Measurements from ENCODE around the gene DENND6A.

GRCh38 chr3:57654267-57654666 is 38.6 kb downstream of the DENND6A start:
- TF ChIP-seq, protein P1, sequence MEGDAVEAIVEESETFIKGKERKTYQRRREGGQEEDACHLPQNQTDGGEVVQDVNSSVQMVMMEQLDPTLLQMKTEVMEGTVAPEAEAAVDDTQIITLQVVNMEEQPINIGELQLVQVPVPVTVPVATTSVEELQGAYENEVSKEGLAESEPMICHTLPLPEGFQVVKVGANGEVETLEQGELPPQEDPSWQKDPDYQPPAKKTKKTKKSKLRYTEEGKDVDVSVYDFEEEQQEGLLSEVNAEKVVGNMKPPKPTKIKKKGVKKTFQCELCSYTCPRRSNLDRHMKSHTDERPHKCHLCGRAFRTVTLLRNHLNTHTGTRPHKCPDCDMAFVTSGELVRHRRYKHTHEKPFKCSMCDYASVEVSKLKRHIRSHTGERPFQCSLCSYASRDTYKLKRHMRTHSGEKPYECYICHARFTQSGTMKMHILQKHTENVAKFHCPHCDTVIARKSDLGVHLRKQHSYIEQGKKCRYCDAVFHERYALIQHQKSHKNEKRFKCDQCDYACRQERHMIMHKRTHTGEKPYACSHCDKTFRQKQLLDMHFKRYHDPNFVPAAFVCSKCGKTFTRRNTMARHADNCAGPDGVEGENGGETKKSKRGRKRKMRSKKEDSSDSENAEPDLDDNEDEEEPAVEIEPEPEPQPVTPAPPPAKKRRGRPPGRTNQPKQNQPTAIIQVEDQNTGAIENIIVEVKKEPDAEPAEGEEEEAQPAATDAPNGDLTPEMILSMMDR (IDR thresholded peaks at IDR 0.05): no peak
- TF ChIP-seq EP300 (IDR thresholded peaks at IDR 0.05): no peak
- no peak for TF ChIP-seq POLR2A (IDR thresholded peaks at IDR 0.05)

Measured in upper lobe of left lung (tissue), 4 donors.